IPS-20b (cell line): Measurements from ENCODE around the gene APOB.
A peak's percentile ranks its signal among the peaks of the same experiment; 100 is the strongest.

ENCODE experiments used
- H3K27ac ChIP-seq: one replicate; pipeline ENCODE4 v1.5.1; 2013; ENCODE audit warnings: low read length
- H3K27me3 ChIP-seq: 2 replicates; pipeline ENCODE4 v1.6.1; 2013; ENCODE audit warnings: mild to moderate bottlenecking, low read length, inconsistent platforms; ENCODE audit not compliant: insufficient read depth
- H3K36me3 ChIP-seq: 2 replicates; pipeline ENCODE4 v1.6.1; 2013; ENCODE audit warnings: low read depth, mild to moderate bottlenecking, inconsistent platforms, low read length, moderate library complexity; ENCODE audit not compliant: insufficient read depth
- H3K4me1 ChIP-seq: 2 replicates; pipeline ENCODE4 v1.6.1; 2013; ENCODE audit warnings: mild to moderate bottlenecking, control low read depth, inconsistent platforms, low read length, moderate library complexity; ENCODE audit not compliant: insufficient read depth
- H3K4me3 ChIP-seq: 2 replicates; pipeline ENCODE4 v1.5.1; 2013; ENCODE audit warnings: mild to moderate bottlenecking, low read length, inconsistent platforms
- H3K9ac ChIP-seq: 2 replicates; pipeline ENCODE4 v1.6.1; 2013; ENCODE audit warnings: low read depth, mild to moderate bottlenecking, inconsistent platforms, low read length, moderate library complexity
- H3K9me3 ChIP-seq: 2 replicates; pipeline ENCODE4 v1.6.1; 2013; ENCODE audit warnings: mild to moderate bottlenecking, low read depth, low read length, inconsistent platforms; ENCODE audit not compliant: insufficient read depth

APOB gene

GRCh38 chr2:21042958-21043743, 722 bp downstream of the APOB start:
- peaks cover 23% of the 10 kb centered on the region for H3K27me3 ChIP-seq
- H3K27ac ChIP-seq = no peak overlapping the region
- peaks cover 14% of the 10 kb centered on the region for H3K4me1 ChIP-seq
- H3K9ac ChIP-seq = no peak overlapping the region; the same call in 1 of the 2 replicates
- H3K9me3 ChIP-seq = no peaks in the 10 kb centered on the region
- no peaks in the 10 kb centered on the region for H3K36me3 ChIP-seq
- H3K4me3 ChIP-seq = peak overlapping the region; percentile 73

- Histone ChIP-seq H3K36me3 (no peaks in the 10 kb centered on the region), H3K4me3 (no peak overlapping the region; the same call in 1 of the 2 replicates), H3K27ac (no peak overlapping the region), H3K9ac (no peak overlapping the region), H3K4me1 (peaks cover 10% of the 10 kb centered on the region), H3K27me3 (peaks cover 23% of the 10 kb centered on the region), H3K9me3 (no peaks in the 10 kb centered on the region)
Observed at GRCh38 chr2:21042708-21042957, 1.2 kb downstream of the APOB start.

- H3K4me3 ChIP-seq = no peak overlapping the region
- H3K36me3 ChIP-seq = no peaks in the 10 kb centered on the region
- H3K9ac ChIP-seq = no peak overlapping the region
- peaks cover 10% of the 10 kb centered on the region; the same call in 1 of the 2 replicates for H3K4me1 ChIP-seq
- no peaks in the 10 kb centered on the region for H3K9me3 ChIP-seq
- H3K27me3 ChIP-seq = peaks cover 23% of the 10 kb centered on the region
- no peak overlapping the region for H3K27ac ChIP-seq
Observed at GRCh38 chr2:21041943-21042707, 1.7 kb downstream of the APOB start.

GRCh38 chr2:21041462-21041861, 2.4 kb downstream of the APOB start:
- Histone ChIP-seq H3K27ac (no peak overlapping the region), H3K4me3 (no peak overlapping the region), H3K9ac (no peak overlapping the region), H3K9me3 (no peaks in the 10 kb centered on the region), H3K4me1 (peaks cover 5% of the 10 kb centered on the region; the same call in 1 of the 2 replicates), H3K36me3 (no peaks in the 10 kb centered on the region), H3K27me3 (peaks cover 23% of the 10 kb centered on the region)

GRCh38 chr2:21040468-21041377, 3.1 kb downstream of the APOB start:
- no peak overlapping the region for H3K9ac ChIP-seq
- H3K4me1 ChIP-seq = peaks cover 4% of the 10 kb centered on the region; the same call in 1 of the 2 replicates
- no peak overlapping the region for H3K4me3 ChIP-seq

GRCh38 chr2:21039979-21040467, 3.9 kb downstream of the APOB start:
- no peak overlapping the region for H3K9ac ChIP-seq
- H3K4me3 ChIP-seq = no peak overlapping the region
- peaks cover 4% of the 10 kb centered on the region; the same call in 1 of the 2 replicates for H3K4me1 ChIP-seq
- H3K36me3 ChIP-seq = no peaks in the 10 kb centered on the region
- H3K27ac ChIP-seq = no peak overlapping the region
- peaks cover 17% of the 10 kb centered on the region for H3K27me3 ChIP-seq
- no peaks in the 10 kb centered on the region for H3K9me3 ChIP-seq

More at GRCh38 chr2:21040468-21041377, 3.1 kb downstream of the APOB start:
- Histone ChIP-seq H3K9me3 (no peaks in the 10 kb centered on the region), H3K27ac (no peak overlapping the region), H3K27me3 (peaks cover 23% of the 10 kb centered on the region), H3K36me3 (no peaks in the 10 kb centered on the region)

GRCh38 chr2:21039080-21039556, 4.8 kb downstream of the APOB start:
- peaks cover 8% of the 10 kb centered on the region for H3K27me3 ChIP-seq
- H3K36me3 ChIP-seq = no peaks in the 10 kb centered on the region
- H3K4me3 ChIP-seq = no peak overlapping the region
- no peaks in the 10 kb centered on the region for H3K9me3 ChIP-seq
- H3K9ac ChIP-seq = no peak overlapping the region
- no peak overlapping the region for H3K27ac ChIP-seq
- no peaks in the 10 kb centered on the region for H3K4me1 ChIP-seq

GRCh38 chr2:21038403-21039073, 5.3 kb downstream of the APOB start:
- Histone ChIP-seq H3K9me3 (no peaks in the 10 kb centered on the region), H3K9ac (no peak overlapping the region), H3K27ac (no peak overlapping the region), H3K4me1 (no peaks in the 10 kb centered on the region), H3K27me3 (peaks cover 5% of the 10 kb centered on the region; the same call in 1 of the 2 replicates), H3K4me3 (no peak overlapping the region), H3K36me3 (no peaks in the 10 kb centered on the region)

GRCh38 chr2:21037671-21038108, 6.2 kb downstream of the APOB start:
- Histone ChIP-seq H3K9ac (no peak overlapping the region), H3K36me3 (no peaks in the 10 kb centered on the region), H3K4me1 (no peaks in the 10 kb centered on the region), H3K9me3 (no peaks in the 10 kb centered on the region), H3K27ac (no peak overlapping the region), H3K27me3 (no peaks in the 10 kb centered on the region), H3K4me3 (no peak overlapping the region)

- no peak overlapping the region for H3K9ac ChIP-seq
- H3K4me1 ChIP-seq = no peaks in the 10 kb centered on the region
- H3K9me3 ChIP-seq = no peaks in the 10 kb centered on the region
- no peaks in the 10 kb centered on the region for H3K36me3 ChIP-seq
- no peaks in the 10 kb centered on the region for H3K27me3 ChIP-seq
- H3K4me3 ChIP-seq = no peak overlapping the region
- no peak overlapping the region for H3K27ac ChIP-seq
Observed at GRCh38 chr2:21036708-21037670, 6.9 kb downstream of the APOB start.
